Measurements from ENCODE around the gene COPS9. TPM values are rescaled to one million over a fixed set of nuclear protein-coding genes. Genes with fewer than 3 reads are reported as not detected.

The COPS9 gene
- total and polyA plus RNA-seq, 10 of the 15 experiments (the other 5 are each of a cell fraction or from before 2014, with no cell fraction given) = 80.8 to 419 (median 213) TPM

GRCh38 chr2:240178564-240178963, 42.5 kb upstream of the COPS9 start:
- H3K79me2 ChIP-seq (ENCODE audit: control insufficient read depth, insufficient read depth, low read length) = no peaks in the 10 kb centered on the region
- ChIA-PET SMC1A (ENCODE audit: uncharacterized antibody, unreplicated experiment) (no interaction called here), CTCF (no interaction called here), RAD21 (ENCODE audit: unreplicated experiment) (no interaction called here), POLR2A (no interaction called here)
- H3K27me3 ChIP-seq (replicated peaks in 1 of 2; ENCODE audit: control insufficient read depth in 2 of 2, insufficient read depth in 2 of 2, low read length in 1 of 2) = 0 out of 4 replicates have a peak, but pooled peaks cover 0 to 1% of the 10 kb centered on the region in 2 experiments
- no peak overlapping the region for H2AFZ ChIP-seq (ENCODE audit: control insufficient read depth, low read depth, low read length)
- H3K9me3 ChIP-seq (replicated peaks; ENCODE audit: control insufficient read depth, insufficient read depth, low read length) = no peaks in the 10 kb centered on the region
- intact Hi-C loops (cut with micrococcal nuclease; ENCODE audit: unreplicated experiment) = no loop called here
- no peak for FAIRE-seq
- H3K36me3 ChIP-seq (ENCODE audit: control insufficient read depth in 2 of 2, insufficient read depth in 2 of 2, low read length in 1 of 2) = no peaks in the 10 kb centered on the region
- peaks cover 3% of the 10 kb centered on the region; the same call in 1 of the 2 replicates for H3K4me1 ChIP-seq (ENCODE audit: control insufficient read depth, insufficient read depth, low read length)
- no peaks in the 10 kb centered on the region for H4K20me1 ChIP-seq (ENCODE audit: control insufficient read depth, insufficient read depth)
- ATAC-seq = no peak
- H3K9ac ChIP-seq (ENCODE audit: control insufficient read depth, insufficient read depth, low read length) = no peak overlapping the region
- no peak overlapping the region for H3K4me3 ChIP-seq
- no peak for DNase-seq (ENCODE audit: low read depth, low spot score)
- no TSS peak for BruUV-seq (replicated peaks)
- H3K27ac ChIP-seq (ENCODE audit: control insufficient read depth, insufficient read depth) = no peak overlapping the region
- in situ Hi-C loops (cut with MboI) = no loop called here
- H3K4me2 ChIP-seq (ENCODE audit: control insufficient read depth, insufficient read depth) = no peak overlapping the region
- TF ChIP-seq SREBF1 (IDR thresholded peaks at IDR 0.05; ENCODE audit: low read length) (no peak), NR2F1 (conservative IDR thresholded peaks at IDR 0.05) (no peak), STAT1 (conservative IDR thresholded peaks at IDR 0.05) (no peak), CREM (IDR thresholded peaks at IDR 0.05; ENCODE audit: low read depth) (no peak), CHD2 (IDR thresholded peaks at IDR 0.05; ENCODE audit: borderline replicate concordance, low read depth, low read length) (no peak), CREB1 (IDR thresholded peaks at IDR 0.05; ENCODE audit: low read depth) (no peak), SIX5 (IDR thresholded peaks at IDR 0.05; ENCODE audit: low read depth, low read length, severe bottlenecking) (no peak), EED (IDR thresholded peaks at IDR 0.05; ENCODE audit: low read depth) (no peak), MAX (IDR thresholded peaks at IDR 0.05; ENCODE audit: low read depth, low read length) (no peak), MXI1 (IDR thresholded peaks at IDR 0.05; ENCODE audit: low read depth, low read length) (no peak), WRNIP1 (IDR thresholded peaks at IDR 0.05; ENCODE audit: borderline replicate concordance, low read depth, low read length) (no peak), TARDBP (IDR thresholded peaks at IDR 0.05; ENCODE audit: borderline replicate concordance) (no peak), CEBPZ (IDR thresholded peaks at IDR 0.05; ENCODE audit: low read depth, low read length) (no peak), MYB (IDR thresholded peaks at IDR 0.05; ENCODE audit: borderline replicate concordance, low read depth, low read length) (no peak), ZNF687 (IDR thresholded peaks at IDR 0.05) (no peak), RUNX3 (IDR thresholded peaks at IDR 0.05; ENCODE audit: low read length) (no peak), RB1 (IDR thresholded peaks at IDR 0.05; ENCODE audit: borderline replicate concordance) (no peak), STAT3 (IDR thresholded peaks at IDR 0.05; ENCODE audit: low read depth, low read length) (no peak)
- WGBS (ENCODE audit: insufficient coverage, insufficient replicate concordance, low lambda C conversion rate, missing lambda C conversion rate) = 19% methylated on average over 3 of the region's 3 CpGs
